ENCODE measurements around the gene SLC46A3.
A peak's percentile ranks its signal among the peaks of the same experiment; 100 is the strongest.

- TF ChIP-seq CTCF (IDR thresholded peaks at IDR 0.05) (peak in 1 of 3 experiments; percentile 29), POLR2A (IDR thresholded peaks at IDR 0.05; ENCODE audit: low read depth) (no peak), EP300 (IDR thresholded peaks at IDR 0.05) (no peak), POLR2AphosphoS5 (IDR thresholded peaks at IDR 0.05) (no peak)
Measured at GRCh38 chr13:28754698-28755545, 36.2 kb upstream of the SLC46A3 start.

Data from esophagus muscularis mucosa (tissue), 4 donors.